Activated naive CD4-positive, alpha-beta T cell (primary cell): ENCODE data around the gene PLXDC1.

Source experiments
- DNase-seq, 4 experiments: peaks; one replicate each; lab custom pipeline; 2025; lab: John Stamatoyannopoulos, UW

PLXDC1 gene

GRCh38 chr17:39097150-39097519, 54.3 kb downstream of the PLXDC1 start:
- DNase-seq, result no peak

- DNase-seq, result peak in 1 of 4 experiments; percentile 11
These were observed 54.8 kb downstream of the PLXDC1 start for GRCh38 chr17:39096508-39097149.

DNA sequence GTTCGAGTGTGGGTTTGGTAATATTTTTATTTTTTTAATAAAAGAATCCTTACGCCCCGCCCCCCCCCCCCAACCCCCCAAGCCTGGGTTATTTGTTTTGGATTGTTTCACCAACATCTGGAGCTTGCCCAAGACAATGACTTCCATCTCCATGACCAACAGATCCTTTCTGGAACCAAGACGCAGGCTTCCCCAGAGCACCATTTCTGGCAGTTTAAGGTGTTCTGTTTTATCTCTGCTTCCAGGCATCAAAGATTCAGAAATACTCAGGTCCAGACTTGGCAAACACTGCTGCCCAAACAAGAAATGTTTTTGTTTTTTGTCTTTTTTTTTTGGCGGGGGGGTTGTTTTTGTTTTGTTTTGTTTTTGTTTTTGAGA, 56.1 kb downstream of the PLXDC1 start:
- no peak for DNase-seq

DNA sequence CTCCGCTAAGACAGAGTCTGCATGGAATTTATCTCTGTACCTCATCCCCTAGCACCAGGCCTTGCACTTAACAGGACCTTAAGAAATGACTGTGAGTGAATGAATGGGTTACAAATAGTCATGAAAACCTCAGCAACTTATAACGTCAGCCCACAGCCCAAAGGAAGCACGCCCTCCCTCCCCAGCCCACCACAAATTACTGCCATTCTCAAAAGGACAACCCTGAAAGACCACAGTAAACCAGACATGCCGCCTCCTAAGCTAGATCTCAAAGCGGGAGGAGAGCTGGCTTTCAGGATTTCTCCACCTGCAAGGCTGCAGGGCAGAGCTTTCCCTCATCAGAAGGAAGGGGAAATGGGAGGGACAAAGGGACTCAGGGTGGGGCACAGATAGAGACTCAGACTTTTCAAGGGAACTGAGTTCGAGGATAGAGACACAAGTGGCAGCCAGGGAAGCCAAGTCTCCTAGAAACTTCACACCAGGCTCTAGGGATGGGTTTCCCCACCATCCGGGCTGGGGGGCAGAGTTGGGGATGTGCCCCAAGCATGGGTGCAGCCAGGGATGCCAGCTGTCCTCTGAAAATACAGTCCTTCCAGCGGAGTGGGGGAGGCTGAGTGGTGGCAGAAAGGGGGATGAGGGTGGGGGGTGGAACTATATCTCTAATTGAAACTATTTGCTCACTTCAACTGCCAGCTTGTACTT, 56.7 kb downstream of the PLXDC1 start:
- no peak for DNase-seq

DNA sequence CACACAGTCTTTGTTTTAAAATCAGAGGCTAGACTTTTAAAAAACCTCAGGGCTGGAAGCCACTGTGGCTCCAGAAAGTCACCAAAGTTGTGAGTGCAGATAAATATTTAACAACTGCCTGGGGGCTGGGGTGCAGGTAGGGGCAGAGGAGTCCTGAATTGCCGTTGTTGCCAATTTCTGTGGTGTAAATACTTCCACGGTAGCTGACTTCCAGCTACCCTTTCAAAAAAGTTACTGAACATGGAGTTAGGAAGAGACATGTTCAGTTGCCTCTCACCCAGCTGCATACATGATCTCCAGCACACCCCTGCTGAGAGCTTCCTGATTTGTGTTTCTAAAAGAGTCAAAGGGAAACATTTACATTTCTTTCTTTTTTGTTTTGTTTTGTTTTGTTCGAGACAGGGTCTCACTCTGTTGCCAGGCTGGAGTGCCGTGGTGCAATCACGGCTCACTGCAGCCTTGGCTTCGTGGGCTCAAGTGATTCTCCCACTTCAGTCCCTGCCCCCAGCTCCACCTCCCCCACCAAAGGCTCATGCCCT, 58.7 kb downstream of the PLXDC1 start:
- no peak for DNase-seq

- no peak for DNase-seq
These were observed 60.4 kb downstream of the PLXDC1 start for GRCh38 chr17:39090908-39091665.

DNA sequence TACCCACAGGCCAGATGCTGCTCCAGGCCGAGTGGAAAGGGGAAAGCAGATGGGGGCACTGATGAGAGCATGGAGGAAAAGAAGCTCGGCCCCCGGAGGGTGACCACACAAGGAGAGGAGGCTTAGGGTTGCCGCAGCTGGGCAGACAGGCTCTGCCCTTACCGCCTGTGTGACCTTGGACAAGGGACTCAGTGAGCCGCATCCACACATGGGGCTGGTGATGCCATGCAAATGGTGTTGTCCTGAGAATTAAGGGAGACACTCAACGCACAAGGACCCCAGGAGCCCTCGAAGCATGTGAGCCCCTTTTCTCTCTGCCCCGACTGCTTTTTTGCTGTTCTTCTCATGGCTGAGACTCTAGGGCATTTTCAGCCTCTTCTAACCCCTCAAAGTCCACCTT, 61.0 kb downstream of the PLXDC1 start:
- DNase-seq, result no peak

GRCh38 chr17:39084558-39084957, 66.9 kb downstream of the PLXDC1 start:
- no peak for DNase-seq

- no peak for DNase-seq
These were observed 68.2 kb downstream of the PLXDC1 start for GRCh38 chr17:39083270-39083669.

DNA sequence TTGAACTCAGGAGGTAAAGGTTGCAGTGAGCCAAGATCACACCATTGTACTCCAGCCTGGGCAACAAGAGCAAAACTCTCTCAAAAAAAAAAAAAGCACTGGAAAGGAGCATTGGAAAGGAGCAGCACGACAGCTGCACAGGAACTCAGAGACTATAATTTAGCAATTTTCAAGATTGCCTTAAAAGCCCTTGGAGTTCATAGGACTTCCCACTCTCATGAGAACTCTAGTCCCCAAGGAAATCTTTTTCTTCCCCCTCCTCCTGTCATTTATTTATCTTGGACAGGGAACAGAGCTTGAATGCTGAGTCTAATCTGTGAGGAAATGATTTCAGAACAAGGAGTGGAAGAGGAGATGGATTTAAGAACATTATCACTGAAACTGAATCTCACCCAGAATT, 69.0 kb downstream of the PLXDC1 start:
- DNase-seq, result no peak

- no peak for DNase-seq
These were observed 69.6 kb downstream of the PLXDC1 start for GRCh38 chr17:39081851-39082250.

DNA sequence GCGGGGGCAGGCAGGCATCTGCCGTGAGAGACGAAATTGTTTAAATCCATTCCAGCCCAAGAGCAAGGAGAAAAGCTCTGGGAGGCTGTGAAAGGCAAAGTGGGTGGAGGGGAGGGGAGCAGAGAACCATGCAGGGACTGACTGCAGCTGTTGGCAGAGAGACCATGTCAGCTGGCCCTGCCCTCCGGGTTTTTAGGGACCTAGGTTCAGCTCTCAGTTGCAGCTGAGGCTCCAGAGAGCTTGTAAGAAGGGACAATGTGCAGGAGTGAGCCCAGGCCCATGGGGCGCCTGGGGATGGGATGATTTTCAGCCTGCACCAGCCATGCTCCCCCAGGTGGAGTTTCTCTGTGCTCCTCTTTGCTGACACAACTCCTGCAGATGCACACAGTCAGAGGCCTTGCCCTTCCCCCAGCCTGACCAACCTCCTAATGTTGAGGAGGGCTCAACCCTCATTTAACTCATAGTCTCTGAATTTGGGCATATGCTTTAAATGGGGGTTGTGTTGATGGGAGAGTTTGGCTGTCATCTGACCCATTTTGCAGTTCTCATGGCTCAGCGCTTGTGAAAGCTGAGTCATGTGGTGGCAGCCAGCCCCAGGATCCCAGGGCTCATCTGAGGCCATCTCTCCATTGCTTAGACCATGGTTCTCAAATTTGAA, 70.9 kb downstream of the PLXDC1 start:
- no peak for DNase-seq

DNA sequence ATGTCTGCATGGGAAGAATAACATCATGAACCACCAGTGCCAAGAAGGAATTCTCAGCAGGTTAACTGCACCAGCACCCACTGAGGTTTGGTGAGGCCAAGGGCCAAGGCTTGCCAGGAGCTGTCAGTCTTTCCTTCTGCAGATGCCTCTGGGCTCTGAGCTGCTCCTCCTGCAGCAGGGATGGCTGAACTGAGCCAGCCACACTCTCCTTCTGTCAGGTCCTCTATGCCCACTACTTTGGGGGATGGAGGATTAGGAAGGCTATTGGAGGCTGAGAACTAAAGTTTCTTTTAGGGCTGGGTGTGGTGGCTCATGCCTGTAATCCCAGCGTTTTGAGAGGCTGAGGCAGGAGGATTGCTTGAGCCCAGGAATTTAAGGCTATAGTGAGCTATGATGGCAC, 71.6 kb downstream of the PLXDC1 start:
- DNase-seq, result no peak

- no peak for DNase-seq
These were observed 73.6 kb downstream of the PLXDC1 start for GRCh38 chr17:39077866-39078265.

DNA sequence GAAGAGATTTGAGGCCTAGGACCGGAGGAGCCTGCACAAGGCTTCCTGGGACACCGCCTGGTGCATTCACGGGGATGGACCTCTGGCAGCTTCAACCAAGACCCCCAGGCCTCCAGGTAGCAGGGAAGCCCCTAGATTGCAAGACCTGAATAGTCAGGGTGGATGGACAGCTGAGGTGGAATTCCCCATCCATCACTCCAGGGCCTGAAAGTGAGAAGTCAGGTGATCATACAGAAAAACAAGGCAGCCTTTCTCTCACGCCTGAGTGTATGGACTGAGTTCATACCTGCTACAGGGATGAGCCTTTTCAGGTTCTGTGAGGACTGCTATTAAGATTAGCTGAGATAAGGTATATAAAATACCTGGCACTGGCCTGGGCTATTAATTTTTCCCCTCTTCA, 74.2 kb downstream of the PLXDC1 start:
- DNase-seq, result no peak

- DNase-seq, result no peak
These were observed 76.8 kb downstream of the PLXDC1 start for GRCh38 chr17:39074676-39075075.

DNA sequence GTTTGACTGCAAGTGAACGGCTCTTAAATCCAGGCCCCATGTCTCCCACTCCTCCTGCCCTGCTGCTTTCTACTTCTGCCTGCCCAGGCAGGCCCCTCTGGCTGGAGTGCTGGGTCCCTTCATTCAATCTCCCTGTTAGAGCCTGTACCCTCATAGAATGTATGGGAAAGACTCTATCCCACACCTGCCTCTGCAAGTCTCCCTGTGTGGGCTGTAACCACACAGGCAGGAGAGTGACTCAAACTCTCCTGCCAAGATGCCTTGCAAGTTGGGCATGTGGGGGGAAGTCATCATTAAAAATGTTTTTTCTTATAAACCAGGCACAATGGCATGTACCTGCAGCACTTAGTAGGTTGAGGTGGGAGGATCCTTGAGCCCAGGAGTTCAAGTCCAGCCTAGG, 77.5 kb downstream of the PLXDC1 start:
- DNase-seq, result no peak

DNA sequence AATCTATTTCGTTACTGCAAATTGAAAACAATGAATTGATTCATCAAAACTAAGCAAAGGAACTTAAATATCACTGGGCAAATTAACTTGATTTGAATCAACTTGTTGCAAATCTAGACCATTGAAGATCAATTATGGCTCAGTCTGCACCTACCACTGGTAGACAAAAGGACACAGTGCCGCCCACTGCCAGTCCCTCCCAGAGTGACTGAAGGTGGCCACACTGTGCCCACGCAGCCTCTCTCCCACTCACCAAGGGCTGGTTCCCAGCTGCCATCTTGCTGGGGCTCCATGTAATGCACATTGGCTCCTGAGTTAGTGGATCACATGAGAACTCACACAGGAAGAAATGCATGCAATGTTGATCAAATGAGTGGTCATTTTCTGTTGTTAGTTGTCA, 78.1 kb downstream of the PLXDC1 start:
- no peak for DNase-seq

- no peak for DNase-seq
These were observed 79.9 kb downstream of the PLXDC1 start for GRCh38 chr17:39071573-39071972.

- no peak for DNase-seq
These were observed 82.2 kb downstream of the PLXDC1 start for GRCh38 chr17:39069114-39069756.

DNA sequence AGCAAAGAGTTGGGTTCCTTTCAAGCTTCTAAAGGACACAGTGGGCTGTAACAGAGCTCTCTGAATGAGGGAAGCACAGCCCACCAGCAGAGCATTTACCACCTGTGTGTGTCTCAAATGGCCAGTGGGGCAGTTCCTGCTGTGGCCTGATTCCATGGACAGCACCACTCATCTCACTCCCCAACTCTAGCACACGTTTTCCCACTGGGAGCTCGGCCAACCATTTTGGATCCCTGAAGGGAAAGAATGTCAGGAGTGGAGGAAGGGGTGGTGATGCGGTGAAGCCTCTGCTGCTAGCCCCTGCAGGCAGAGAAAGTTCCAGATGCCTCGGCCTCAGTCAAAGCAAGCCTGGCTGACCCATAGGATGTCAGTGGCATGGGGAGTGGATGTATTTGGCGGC, 86.6 kb downstream of the PLXDC1 start:
- DNase-seq, result no peak

- DNase-seq, result no peak
These were observed 87.1 kb downstream of the PLXDC1 start for GRCh38 chr17:39064374-39064773.
